ENCODE results near the gene CKAP5. TPM values are rescaled to one million over a fixed set of nuclear protein-coding genes. Genes with fewer than 3 reads are reported as not detected.

The CKAP5 gene
- total RNA-seq, 1 experiment from 2014 or later = 171 TPM

- H3K9me3 Mint-ChIP-seq = peaks cover 5% of the 10 kb centered on the region
- CTCF ChIA-PET = no interaction called here
- ATAC-seq = no peak
Observed at GRCh38 chr11:46879056-46879585, 33.0 kb upstream of the CKAP5 start.

GRCh38 chr11:46877580-46877979 lies 31.5 kb upstream of the CKAP5 start:
- no peak overlapping the region for H3K27ac Mint-ChIP-seq
- ChIA-PET CTCF (interaction anchor here (1.0 to 1.3 kb wide), 2 partner anchors 284 kb away, joined by 3 read pairs; no protein-coding TSS in a partner anchor), POLR2A (no interaction called here)
- no peak overlapping the region for H3K4me3 Mint-ChIP-seq
- peaks cover 88% of the 10 kb centered on the region for H3K36me3 Mint-ChIP-seq
- no peaks in the 10 kb centered on the region for H3K4me1 Mint-ChIP-seq
- no peaks in the 10 kb centered on the region for H3K9me3 Mint-ChIP-seq
- no peak for ATAC-seq
- H3K27me3 Mint-ChIP-seq (ENCODE audit: low read depth) = no peaks in the 10 kb centered on the region
- no peak for DNase-seq (ENCODE audit: low spot score)
- TF ChIP-seq ZNF317 (CRISPR knock-in tag; IDR thresholded peaks at IDR 0.05; ENCODE audit: borderline replicate concordance, low read depth) = no peak
- TF ChIP-seq SOX15 (CRISPR knock-in tag; IDR thresholded peaks at IDR 0.05) = no peak
- TF ChIP-seq ZNF416 (CRISPR knock-in tag; IDR thresholded peaks at IDR 0.05) = no peak
- no peak for TF ChIP-seq PREB (CRISPR knock-in tag; IDR thresholded peaks at IDR 0.05; ENCODE audit: borderline replicate concordance)
- TF ChIP-seq ATF1 (CRISPR knock-in tag; IDR thresholded peaks at IDR 0.05) = no peak
- no peak for TF ChIP-seq E2F5 (CRISPR knock-in tag; IDR thresholded peaks at IDR 0.05)
- no peak for TF ChIP-seq SMAD3 (CRISPR knock-in tag; IDR thresholded peaks at IDR 0.05; ENCODE audit: borderline replicate concordance)

More at GRCh38 chr11:46879056-46879585, 33.0 kb upstream of the CKAP5 start:
- Mint-ChIP-seq H3K4me1 (no peaks in the 10 kb centered on the region), H3K4me3 (no peak overlapping the region), H3K27ac (no peak overlapping the region), H3K27me3 (ENCODE audit: low read depth) (no peaks in the 10 kb centered on the region), H3K36me3 (peaks cover 88% of the 10 kb centered on the region)
- TF ChIP-seq SOX15 (CRISPR knock-in tag; IDR thresholded peaks at IDR 0.05) = no peak
- no peak for TF ChIP-seq ZNF671 (CRISPR knock-in tag; IDR thresholded peaks at IDR 0.05)
- no peak for TF ChIP-seq PRRX2 (CRISPR knock-in tag; IDR thresholded peaks at IDR 0.05)
- no peak for TF ChIP-seq AFF4 (CRISPR knock-in tag; IDR thresholded peaks at IDR 0.05; ENCODE audit: borderline replicate concordance)
- no peak for TF ChIP-seq ZNF232 (CRISPR knock-in tag; IDR thresholded peaks at IDR 0.05)
- POLR2A ChIA-PET = no interaction called here
- no peak for DNase-seq (ENCODE audit: low spot score)

- CTCF ChIA-PET = no interaction called here
- no peaks in the 10 kb centered on the region for H3K4me1 Mint-ChIP-seq
- TF ChIP-seq STAT6 (CRISPR knock-in tag; conservative IDR thresholded peaks at IDR 0.05; ENCODE audit: low read depth) (no peak), OVOL2 (CRISPR knock-in tag; IDR thresholded peaks at IDR 0.05; ENCODE audit: borderline replicate concordance) (no peak), CREB1 (CRISPR knock-in tag; IDR thresholded peaks at IDR 0.05) (no peak), MXD4 (CRISPR knock-in tag; IDR thresholded peaks at IDR 0.05; ENCODE audit: borderline replicate concordance) (no peak), ZMAT4 (CRISPR knock-in tag; IDR thresholded peaks at IDR 0.05) (no peak), JUN (CRISPR knock-in tag; IDR thresholded peaks at IDR 0.05) (no peak), E2F5 (CRISPR knock-in tag; IDR thresholded peaks at IDR 0.05) (no peak), HMGA2 (CRISPR knock-in tag; IDR thresholded peaks at IDR 0.05) (no peak), ATF2 (CRISPR knock-in tag; IDR thresholded peaks at IDR 0.05; ENCODE audit: borderline replicate concordance, low read depth) (no peak), ZNF317 (CRISPR knock-in tag; IDR thresholded peaks at IDR 0.05; ENCODE audit: borderline replicate concordance, low read depth) (no peak), SMAD4 (CRISPR knock-in tag; IDR thresholded peaks at IDR 0.05) (no peak), FOXJ3 (CRISPR knock-in tag; IDR thresholded peaks at IDR 0.05; ENCODE audit: borderline replicate concordance) (no peak)
Observed at GRCh38 chr11:46876471-46876870, 30.4 kb upstream of the CKAP5 start.

More at GRCh38 chr11:46876471-46876870, 30.4 kb upstream of the CKAP5 start:
- Mint-ChIP-seq H3K27me3 (ENCODE audit: low read depth) (no peaks in the 10 kb centered on the region), H3K36me3 (peaks cover 88% of the 10 kb centered on the region), H3K9me3 (no peaks in the 10 kb centered on the region), H3K27ac (no peak overlapping the region), H3K4me3 (no peak overlapping the region)
- POLR2A ChIA-PET = no interaction called here
- DNase-seq (ENCODE audit: low spot score) (no peak), ATAC-seq (no peak)
